ENCODE data around the gene MAP3K6.

- TF ChIP-seq CTCF (IDR thresholded peaks at IDR 0.05) (peak; percentile 96 to 99 (median 97)), POLR2A (IDR thresholded peaks at IDR 0.05) (no peak)
These were observed 28.9 kb upstream of the MAP3K6 start for GRCh38 chr1:27395441-27396195.

Measured in esophagus squamous epithelium (tissue), 4 donors.